Erythroblast (primary cell): ENCODE data around the gene TRAPPC5.

Experiments used
- GATA1 ChIP-seq: IDR thresholded peaks from 2 replicates; pipeline ENCODE4 v1.6.1; 2011; ENCODE audit warnings: low read depth, mild to moderate bottlenecking, control low read depth, low read length, moderate library complexity
- POLR2A ChIP-seq: IDR thresholded peaks from 2 replicates; pipeline ENCODE4 v1.6.1; 2011; ENCODE audit warnings: mild to moderate bottlenecking, low read length

DNA sequence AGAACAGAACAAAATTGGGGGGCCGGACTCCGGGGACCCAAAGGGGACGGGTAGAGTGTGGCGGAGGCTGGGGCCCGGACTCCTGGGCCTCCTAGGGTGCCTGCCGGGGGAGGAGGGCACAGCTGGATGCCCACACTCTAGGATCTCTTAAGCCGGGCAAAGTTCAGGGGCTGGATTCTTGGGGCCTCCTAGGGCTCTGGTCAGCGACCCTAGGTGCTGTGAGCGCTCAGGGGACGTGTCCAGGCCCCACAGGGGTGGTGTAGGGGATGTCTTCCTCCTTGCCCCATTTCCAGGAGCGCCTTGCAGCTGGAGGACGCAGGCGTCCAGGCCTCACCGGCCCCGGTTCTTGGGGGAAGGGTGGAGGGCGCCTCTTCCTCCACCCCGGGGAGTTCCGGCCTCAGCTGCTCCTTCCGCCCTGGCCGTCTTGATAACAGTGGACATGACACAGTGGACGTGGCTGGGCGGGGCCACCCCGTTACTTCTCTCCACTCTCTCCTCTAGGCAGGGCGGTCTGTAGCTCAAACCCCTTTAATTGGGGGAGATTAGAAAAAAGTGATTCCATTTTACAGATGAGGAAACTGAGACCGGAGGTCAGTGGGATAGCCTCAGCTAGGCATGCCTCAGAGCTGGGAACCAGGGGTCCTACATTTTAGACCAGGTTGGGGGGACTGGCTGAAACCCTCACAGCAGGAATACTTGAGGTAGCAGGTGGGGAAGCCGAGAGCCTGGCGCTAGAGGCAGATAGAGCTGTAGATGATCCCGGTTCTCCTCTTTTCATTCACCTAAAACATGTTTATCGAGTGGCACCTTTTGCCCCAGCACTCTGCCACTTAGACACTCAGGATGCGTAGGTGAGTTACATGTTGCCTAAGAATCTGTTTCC, 43.0 kb upstream of the TRAPPC5 start:
- TF ChIP-seq POLR2A (no peak), GATA1 (no peak)
